Astrocyte (in vitro differentiated cells and primary cell): ENCODE results near the gene IL5RA. TPM values are rescaled to one million over a fixed set of nuclear protein-coding genes. Genes with fewer than 3 reads are reported as not detected.

Experiments used
- DNase-seq: peaks from one replicate; pipeline ENCODE4 v3.0.0-alpha.2; 2010; ENCODE audit warnings: low read depth
- FAIRE-seq: peaks from 2 replicates; lab custom pipeline; 2011; peaks lifted over from hg19 to GRCh38; lab: Jason Lieb, UNC
- H2AFZ ChIP-seq: 2 replicates; pipeline ENCODE4 v1.6.0; 2012; ENCODE audit warnings: low read depth, low read length, inconsistent platforms
- H3K27ac ChIP-seq: 2 replicates; pipeline ENCODE4 v1.5.1; 2011; ENCODE audit warnings: low read depth, low read length, inconsistent platforms
- H3K27me3 ChIP-seq: 2 replicates; pipeline ENCODE4 v1.6.0; 2011; ENCODE audit warnings: low read length, inconsistent platforms; ENCODE audit not compliant: insufficient read depth
- H3K36me3 ChIP-seq: 2 replicates; pipeline ENCODE4 v1.5.1; 2011; ENCODE audit warnings: low read length, inconsistent platforms; ENCODE audit not compliant: insufficient read depth
- H3K4me1 ChIP-seq: 2 replicates; pipeline ENCODE4 v1.5.1; 2011; ENCODE audit warnings: low read length, inconsistent platforms; ENCODE audit not compliant: insufficient read depth
- H3K4me2 ChIP-seq: 2 replicates; pipeline ENCODE4 v1.6.0; 2012; ENCODE audit warnings: low read length, inconsistent platforms
- H3K4me3 ChIP-seq: 2 replicates; pipeline ENCODE4 v1.5.1; 2011; ENCODE audit warnings: low read depth, mild to moderate bottlenecking, low read length, inconsistent platforms; ENCODE audit not compliant: insufficient read depth
- H3K79me2 ChIP-seq: 2 replicates; pipeline ENCODE4 v1.6.0; 2012; ENCODE audit warnings: mild to moderate bottlenecking, low read length, inconsistent platforms; ENCODE audit not compliant: insufficient read depth
- H3K9ac ChIP-seq: 2 replicates; pipeline ENCODE4 v1.6.0; 2012; ENCODE audit warnings: mild to moderate bottlenecking, low read length, inconsistent platforms
- H3K9me3 ChIP-seq: 2 replicates; pipeline ENCODE4 v1.5.1; 2012; ENCODE audit warnings: low read depth, mild to moderate bottlenecking, low read length, inconsistent platforms; ENCODE audit not compliant: insufficient read depth
- H4K20me1 ChIP-seq: 2 replicates; pipeline ENCODE4 v1.6.0; 2012; ENCODE audit warnings: low read length, inconsistent platforms; ENCODE audit not compliant: insufficient read depth
- H3K27ac Mint-ChIP-seq: one replicate; pipeline ENCODE4 v1.8.0; 2021; ENCODE audit warnings: mild to moderate bottlenecking, mixed read lengths; ENCODE audit not compliant: unreplicated experiment
- H3K27me3 Mint-ChIP-seq: one replicate; pipeline ENCODE4 v1.8.0; 2021; ENCODE audit warnings: low read depth, mixed read lengths; ENCODE audit not compliant: unreplicated experiment
- H3K36me3 Mint-ChIP-seq: one replicate; pipeline ENCODE4 v1.8.0; 2021; ENCODE audit warnings: low read depth, mixed read lengths; ENCODE audit not compliant: unreplicated experiment
- H3K4me1 Mint-ChIP-seq: one replicate; pipeline ENCODE4 v1.8.0; 2021; ENCODE audit warnings: low read depth, mixed read lengths; ENCODE audit not compliant: unreplicated experiment
- H3K4me3 Mint-ChIP-seq: one replicate; pipeline ENCODE4 v1.8.0; 2021; ENCODE audit warnings: mild to moderate bottlenecking, moderate library complexity, mixed read lengths; ENCODE audit not compliant: unreplicated experiment
- H3K9me3 Mint-ChIP-seq: one replicate; pipeline ENCODE4 v1.8.0; 2021; ENCODE audit warnings: mild to moderate bottlenecking, mixed read lengths; ENCODE audit not compliant: unreplicated experiment
- CTCF ChIP-seq: IDR thresholded peaks from 2 replicates; pipeline ENCODE4 v1.5.1; 2011; ENCODE audit warnings: low read depth, mild to moderate bottlenecking, inconsistent platforms, low read length, moderate library complexity; ENCODE audit not compliant: insufficient read depth
- EZH2 ChIP-seq: IDR thresholded peaks from 2 replicates; pipeline ENCODE4 v1.6.1; 2012; ENCODE audit warnings: mild to moderate bottlenecking, low read length, inconsistent platforms; ENCODE audit not compliant: insufficient read depth
- total RNA-seq: library from RNA; stranded (reverse); gene quantifications from 2 replicates; pipeline ENCODE4 v1.2.1, GENCODE V29; 2021

Gene IL5RA
- total RNA-seq, 1 donor from 2014 or later, result not detected

DNA sequence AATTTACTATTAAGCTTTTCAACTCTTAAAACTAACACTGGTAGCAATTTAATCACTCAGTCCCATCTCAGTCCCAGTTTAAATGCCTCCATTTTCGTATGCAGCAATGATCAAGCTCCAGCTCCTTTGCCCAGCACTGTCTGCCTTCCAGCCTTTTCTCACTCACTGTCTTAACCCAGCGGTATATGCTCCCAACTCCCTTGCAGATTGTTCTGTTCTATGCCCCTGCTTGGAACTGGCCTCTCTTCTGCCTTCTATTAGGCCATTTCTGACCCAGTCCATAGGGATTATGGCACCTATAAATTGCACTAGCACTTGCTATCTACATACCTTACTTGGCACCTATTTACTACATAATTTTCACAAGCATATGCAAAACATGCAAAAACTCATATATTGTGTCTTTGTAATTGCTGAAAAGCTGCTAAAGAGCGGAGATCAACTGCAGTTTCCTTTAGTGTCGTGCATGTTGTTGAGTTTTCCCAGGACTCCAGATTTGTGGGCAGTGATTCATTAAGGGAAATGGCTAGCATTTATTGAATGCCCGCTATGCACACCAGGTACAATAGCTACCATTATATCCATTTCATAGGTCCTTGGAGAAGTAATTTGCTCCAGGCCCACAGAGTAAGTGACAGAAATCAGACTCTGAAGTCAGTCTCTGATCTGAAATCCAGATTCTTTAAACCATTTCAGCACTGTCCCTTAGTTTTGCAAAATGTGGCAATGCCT lies 44.9 kb upstream of the IL5RA start:
- no peak for DNase-seq
- Mint-ChIP-seq H3K4me1 (peaks cover 4% of the 10 kb centered on the region), H3K9me3 (no peaks in the 10 kb centered on the region), H3K36me3 (peaks cover 2% of the 10 kb centered on the region), H3K4me3 (no peak overlapping the region), H3K27ac (no peak overlapping the region), H3K27me3 (no peaks in the 10 kb centered on the region)
- Histone ChIP-seq H3K27me3 (no peaks in the 10 kb centered on the region), H3K27ac (no peak overlapping the region), H3K79me2 (peaks cover 2% of the 10 kb centered on the region), H3K4me2 (no peak overlapping the region), H3K4me1 (peaks cover 4% of the 10 kb centered on the region), H3K36me3 (peaks cover 37% of the 10 kb centered on the region), H3K9ac (no peak overlapping the region), H3K9me3 (no peaks in the 10 kb centered on the region), H3K4me3 (no peak overlapping the region), H4K20me1 (peaks cover 14% of the 10 kb centered on the region), H2AFZ (no peak overlapping the region)
- no peak for FAIRE-seq
- TF ChIP-seq CTCF, result no peak
- TF ChIP-seq EZH2, result no peak

DNA sequence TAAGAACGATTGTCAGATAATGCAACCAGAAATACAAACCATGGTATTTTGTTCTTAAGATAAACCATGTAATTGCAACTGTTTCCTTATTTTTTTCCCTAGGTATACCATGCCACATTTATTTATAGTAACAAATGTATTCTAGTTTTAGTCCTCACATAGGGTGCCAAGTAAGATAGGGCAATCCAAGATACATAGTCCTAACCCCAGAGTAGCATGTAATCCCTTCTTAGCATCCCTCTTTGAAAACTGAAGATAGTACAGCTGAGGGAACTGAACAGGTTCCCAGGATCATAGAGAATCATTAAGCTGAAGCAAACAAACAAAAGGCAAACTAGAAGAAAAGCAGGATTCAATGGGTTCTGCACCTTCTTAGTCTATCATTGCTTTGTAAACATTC lies 41.3 kb upstream of the IL5RA start:
- FAIRE-seq (no peak), DNase-seq (no peak)
- Mint-ChIP-seq H3K27ac (no peak overlapping the region), H3K4me1 (peaks cover 4% of the 10 kb centered on the region), H3K4me3 (no peak overlapping the region), H3K9me3 (no peaks in the 10 kb centered on the region), H3K27me3 (no peaks in the 10 kb centered on the region), H3K36me3 (peaks cover 1% of the 10 kb centered on the region)
- Histone ChIP-seq H2AFZ (no peak overlapping the region), H3K4me3 (no peak overlapping the region), H3K9me3 (no peaks in the 10 kb centered on the region), H3K27me3 (no peaks in the 10 kb centered on the region), H3K27ac (no peak overlapping the region), H3K9ac (no peak overlapping the region), H3K79me2 (peaks cover 2% of the 10 kb centered on the region), H4K20me1 (peaks cover 17% of the 10 kb centered on the region), H3K4me1 (peaks cover 4% of the 10 kb centered on the region), H3K4me2 (no peak overlapping the region), H3K36me3 (peaks cover 67% of the 10 kb centered on the region)
- TF ChIP-seq EZH2 (no peak), CTCF (no peak)

DNA sequence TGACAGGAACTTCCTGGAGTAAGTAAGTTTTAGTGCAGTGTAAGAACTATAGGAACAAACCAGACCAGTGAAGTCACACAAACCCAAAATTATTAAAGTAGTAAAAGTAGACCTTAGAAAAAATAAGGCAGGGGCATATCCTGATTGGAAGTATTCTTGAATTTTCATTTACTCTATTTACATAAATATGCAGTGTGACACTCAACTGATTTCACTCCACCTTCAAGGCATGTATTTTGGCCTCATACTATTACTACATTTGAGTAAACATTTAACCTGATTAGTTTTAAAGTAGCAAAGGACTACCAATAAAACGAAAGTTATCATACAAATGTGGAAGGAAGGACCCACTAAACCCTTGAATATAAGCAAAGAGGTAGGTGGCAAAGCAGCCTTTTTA lies 39.4 kb upstream of the IL5RA start:
- Mint-ChIP-seq H3K4me3 (no peak overlapping the region), H3K36me3 (peaks cover 15% of the 10 kb centered on the region), H3K27ac (no peak overlapping the region), H3K4me1 (peaks cover 5% of the 10 kb centered on the region), H3K9me3 (no peaks in the 10 kb centered on the region), H3K27me3 (no peaks in the 10 kb centered on the region)
- Histone ChIP-seq H3K27me3 (no peaks in the 10 kb centered on the region), H2AFZ (no peak overlapping the region), H4K20me1 (peaks cover 20% of the 10 kb centered on the region), H3K4me2 (no peak overlapping the region), H3K4me1 (peaks cover 4% of the 10 kb centered on the region), H3K9me3 (no peaks in the 10 kb centered on the region), H3K27ac (no peak overlapping the region), H3K36me3 (peaks cover 71% of the 10 kb centered on the region), H3K9ac (no peak overlapping the region), H3K79me2 (peaks cover 2% of the 10 kb centered on the region), H3K4me3 (no peak overlapping the region)
- FAIRE-seq (no peak), DNase-seq (no peak)
- TF ChIP-seq CTCF (no peak), EZH2 (no peak)
